PC-9 (cell line): ENCODE results near the gene DPYSL3. TPM values are rescaled to one million over a fixed set of nuclear protein-coding genes. Genes with fewer than 3 reads are reported as not detected.

Experiments
- BruUV-seq: library from RNA; stranded (reverse); fragments of 400-500 nt; replicated peaks from 2 replicates; lab custom pipeline; 2021; lab: Mats Ljungman, UMichigan
- CTCF ChIA-PET: fragments of 300-600 bp; sonication (Branson Sonifier 250); formaldehyde crosslinking; loops from one replicate; lab custom pipeline; 2022; ENCODE audit warnings: antibody characterized with exemption; lab: Charles Lee
- POLR2A ChIA-PET: fragments of 300-600 bp; sonication (Branson Sonifier 250); formaldehyde crosslinking; loops from one replicate; lab custom pipeline; 2022; ENCODE audit warnings: antibody characterized with exemption; ENCODE audit not compliant: unreplicated experiment; lab: Charles Lee
- DNase-seq, 2 experiments: peaks; one replicate each; pipeline versions ENCODE4 v3.0.0 to v3.0.0-alpha.2; 2015 to 2022; ENCODE audit warnings: mixed read lengths in 1 of 2
- H2AFZ ChIP-seq: fragments of 200-600 bp; sonication (generic); 2 replicates; pipeline ENCODE4 v1.8.1; 2017; ENCODE audit warnings: antibody characterized with exemption
- H3F3A ChIP-seq: fragments of 200-600 bp; sonication (generic); 2 replicates; pipeline ENCODE4 v1.8.1; 2017; ENCODE audit warnings: antibody characterized with exemption, mild to moderate bottlenecking, low read depth; ENCODE audit not compliant: insufficient read depth
- H3K27ac ChIP-seq: fragments of 200-600 bp; sonication (generic); 2 replicates; pipeline ENCODE4 v1.6.1; 2016; ENCODE audit warnings: mixed run types
- H3K27me3 ChIP-seq: fragments of 200-600 bp; sonication (generic); 2 replicates; pipeline ENCODE4 v1.6.1; 2016; ENCODE audit warnings: low read depth, mixed run types; ENCODE audit not compliant: insufficient read depth
- H3K36me3 ChIP-seq: fragments of 200-600 bp; sonication (generic); 2 replicates; pipeline ENCODE4 v1.6.1; 2016; ENCODE audit warnings: low read depth, mixed run types
- H3K4me1 ChIP-seq: fragments of 200-600 bp; sonication (generic); replicated peaks from 2 replicates; pipeline ENCODE4 v1.6.1; 2016; ENCODE audit warnings: mixed run types; ENCODE audit not compliant: insufficient read depth
- H3K4me2 ChIP-seq: fragments of 200-600 bp; sonication (generic); 2 replicates; pipeline ENCODE4 v1.6.1; 2017; ENCODE audit warnings: mixed run types
- H3K4me3 ChIP-seq: fragments of 200-600 bp; sonication (generic); 2 replicates; pipeline ENCODE4 v1.6.1; 2016; ENCODE audit warnings: mixed run types
- H3K79me2 ChIP-seq: fragments of 200-600 bp; sonication (generic); 2 replicates; pipeline ENCODE4 v1.6.1; 2017; ENCODE audit warnings: low read depth, mixed run types
- H3K9me2 ChIP-seq: fragments of 200-600 bp; sonication (generic); 2 replicates; pipeline ENCODE4 v1.8.1; 2017; ENCODE audit warnings: mild to moderate bottlenecking; ENCODE audit not compliant: insufficient read depth
- H3K9me3 ChIP-seq: fragments of 200-600 bp; sonication (generic); 2 replicates; pipeline ENCODE4 v1.8.1; 2016; ENCODE audit warnings: low read depth; ENCODE audit not compliant: insufficient read depth
- H4K20me1 ChIP-seq: fragments of 200-600 bp; sonication (generic); 2 replicates; pipeline ENCODE4 v1.8.1; 2017; ENCODE audit not compliant: insufficient read depth
- EZH2 ChIP-seq: fragments of 200-600 bp; sonication (generic); IDR thresholded peaks from 2 replicates; pipeline ENCODE4 v1.8.0; 2017; ENCODE audit warnings: antibody characterized with exemption, low read depth
- intact Hi-C: fragments of 100-400 bp; cut with micrococcal nuclease; formaldehyde crosslinking; loops from one replicate; pipeline ENCODE4 v1.10.0; 2022; ENCODE audit not compliant: unreplicated experiment
- total RNA-seq: library from RNA; stranded (reverse); gene quantifications from 2 replicates; pipeline ENCODE4 v1.2.3, GENCODE V29; 2021
- TF ChIP-seq, protein P1 (sequence below): fragments of 200-600 bp; sonication (generic); conservative IDR thresholded peaks from 2 replicates; pipeline ENCODE4 v1.6.1; 2017; ENCODE audit warnings: mixed run types, antibody characterized with exemption, mild to moderate bottlenecking, moderate library complexity

DPYSL3 gene
- total RNA-seq, 1 experiment from 2014 or later, result 1.3 TPM

DNA sequence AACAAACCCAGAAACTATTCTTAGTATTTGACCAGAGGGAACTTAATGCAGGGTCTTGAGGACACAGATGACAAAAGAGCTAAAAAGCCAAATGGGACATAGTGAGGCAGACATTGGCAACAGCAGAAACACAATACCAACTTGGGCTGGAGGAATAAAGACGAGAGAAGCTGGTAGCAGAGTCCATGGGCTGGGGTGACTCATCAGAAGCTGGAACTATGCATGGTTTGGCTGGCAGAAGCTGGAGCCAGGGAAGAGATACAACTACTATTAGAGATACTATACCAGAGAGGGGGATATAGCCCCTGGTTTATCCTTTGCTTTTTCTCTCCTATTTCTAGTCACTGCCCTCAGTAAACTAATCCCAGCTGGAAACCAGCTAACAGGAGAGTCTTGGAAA is 29.2 kb upstream of the DPYSL3 start:
- Histone ChIP-seq H3K4me1 (no peaks in the 10 kb centered on the region), H3K4me2 (no peak overlapping the region), H3K36me3 (no peaks in the 10 kb centered on the region), H3K9me2 (no peaks in the 10 kb centered on the region), H4K20me1 (no peaks in the 10 kb centered on the region), H3K79me2 (no peaks in the 10 kb centered on the region), H3K27me3 (no peaks in the 10 kb centered on the region), H2AFZ (no peak overlapping the region), H3F3A (no peaks in the 10 kb centered on the region), H3K4me3 (no peak overlapping the region), H3K9me3 (no peaks in the 10 kb centered on the region), H3K27ac (no peak overlapping the region)
- TF ChIP-seq, protein P1, sequence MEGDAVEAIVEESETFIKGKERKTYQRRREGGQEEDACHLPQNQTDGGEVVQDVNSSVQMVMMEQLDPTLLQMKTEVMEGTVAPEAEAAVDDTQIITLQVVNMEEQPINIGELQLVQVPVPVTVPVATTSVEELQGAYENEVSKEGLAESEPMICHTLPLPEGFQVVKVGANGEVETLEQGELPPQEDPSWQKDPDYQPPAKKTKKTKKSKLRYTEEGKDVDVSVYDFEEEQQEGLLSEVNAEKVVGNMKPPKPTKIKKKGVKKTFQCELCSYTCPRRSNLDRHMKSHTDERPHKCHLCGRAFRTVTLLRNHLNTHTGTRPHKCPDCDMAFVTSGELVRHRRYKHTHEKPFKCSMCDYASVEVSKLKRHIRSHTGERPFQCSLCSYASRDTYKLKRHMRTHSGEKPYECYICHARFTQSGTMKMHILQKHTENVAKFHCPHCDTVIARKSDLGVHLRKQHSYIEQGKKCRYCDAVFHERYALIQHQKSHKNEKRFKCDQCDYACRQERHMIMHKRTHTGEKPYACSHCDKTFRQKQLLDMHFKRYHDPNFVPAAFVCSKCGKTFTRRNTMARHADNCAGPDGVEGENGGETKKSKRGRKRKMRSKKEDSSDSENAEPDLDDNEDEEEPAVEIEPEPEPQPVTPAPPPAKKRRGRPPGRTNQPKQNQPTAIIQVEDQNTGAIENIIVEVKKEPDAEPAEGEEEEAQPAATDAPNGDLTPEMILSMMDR, result no peak
- no peak for TF ChIP-seq EZH2
- BruUV-seq, result no TSS peak
- intact Hi-C loops, result no loop called here
- DNase-seq, result no peak
- POLR2A ChIA-PET, result no interaction called here
- CTCF ChIA-PET, result no interaction called here

DNA sequence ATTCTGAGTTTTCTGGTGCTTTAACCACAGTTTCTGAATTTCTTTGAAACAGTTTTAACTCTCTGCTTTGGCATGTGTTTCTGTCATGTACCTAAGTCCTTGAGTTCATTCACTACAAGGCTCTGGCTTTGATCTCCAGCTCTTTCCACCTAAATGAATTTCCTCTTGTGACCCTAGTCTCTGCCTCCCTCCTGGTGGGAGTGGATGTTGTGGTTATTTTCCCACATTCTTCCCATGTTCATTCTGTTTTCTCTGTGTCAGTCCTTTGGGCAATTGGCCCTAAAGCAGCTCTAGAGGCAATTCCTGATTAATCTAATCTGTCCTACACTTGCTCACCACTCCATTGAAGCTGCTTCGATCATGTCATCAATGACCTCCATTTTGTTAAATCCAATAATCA is 28.4 kb upstream of the DPYSL3 start:
- Histone ChIP-seq H3K9me2 (no peaks in the 10 kb centered on the region), H2AFZ (no peak overlapping the region), H3K4me1 (no peaks in the 10 kb centered on the region), H3K27ac (no peak overlapping the region), H3K36me3 (no peaks in the 10 kb centered on the region), H3F3A (no peaks in the 10 kb centered on the region), H3K79me2 (no peaks in the 10 kb centered on the region), H3K9me3 (no peaks in the 10 kb centered on the region), H3K27me3 (no peaks in the 10 kb centered on the region), H4K20me1 (no peaks in the 10 kb centered on the region), H3K4me3 (no peak overlapping the region), H3K4me2 (no peak overlapping the region)
- CTCF ChIA-PET, result no interaction called here
- TF ChIP-seq, protein P1, result no peak
- TF ChIP-seq EZH2, result no peak
- POLR2A ChIA-PET, result no interaction called here
- intact Hi-C loops, result no loop called here
- BruUV-seq, result no TSS peak
- no peak for DNase-seq

DNA sequence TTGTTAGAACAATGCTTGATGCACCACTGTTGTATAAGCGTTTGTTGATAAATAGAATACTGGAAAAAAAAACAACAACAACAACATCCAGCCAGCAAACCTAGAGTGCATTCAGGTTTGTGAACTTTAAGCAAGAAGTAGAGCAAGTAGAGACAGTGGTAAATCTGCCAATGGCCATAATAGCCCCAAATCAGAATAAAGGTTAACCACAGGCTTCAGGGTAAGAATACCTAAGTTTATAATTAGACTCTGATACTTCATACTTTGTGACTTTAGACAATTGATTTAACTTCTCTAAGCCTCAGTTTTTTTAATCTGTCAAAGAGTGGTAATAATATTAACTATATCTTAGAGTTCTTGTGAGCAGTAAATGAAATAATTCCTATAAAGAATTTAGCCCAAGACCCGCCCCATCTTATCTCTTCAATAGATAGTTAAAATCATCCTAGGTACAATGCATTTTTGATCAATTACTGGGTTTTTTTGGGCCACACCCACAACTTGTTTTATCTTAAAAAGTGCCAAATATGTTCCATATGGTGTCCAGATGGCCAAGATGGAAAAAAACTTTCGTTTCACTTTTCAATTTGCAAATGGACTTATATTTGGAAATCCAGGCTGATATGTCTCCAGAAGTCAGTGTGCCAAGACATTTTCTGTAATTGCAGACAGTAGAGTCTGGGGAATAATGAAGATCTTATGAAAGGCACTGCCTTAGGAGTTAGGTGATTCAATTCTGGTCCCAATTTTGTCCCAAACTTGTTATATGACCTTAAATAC is 24.5 kb upstream of the DPYSL3 start:
- DNase-seq, result no peak
- Histone ChIP-seq H3K27me3 (no peaks in the 10 kb centered on the region), H4K20me1 (no peaks in the 10 kb centered on the region), H3K4me3 (no peak overlapping the region), H2AFZ (no peak overlapping the region), H3F3A (no peaks in the 10 kb centered on the region), H3K9me3 (no peaks in the 10 kb centered on the region), H3K27ac (no peak overlapping the region), H3K9me2 (no peaks in the 10 kb centered on the region), H3K79me2 (no peaks in the 10 kb centered on the region), H3K36me3 (no peaks in the 10 kb centered on the region), H3K4me1 (no peaks in the 10 kb centered on the region), H3K4me2 (no peak overlapping the region)
- BruUV-seq, result no TSS peak
- intact Hi-C loops, result no loop called here
- ChIA-PET POLR2A (no interaction called here), CTCF (no interaction called here)
- TF ChIP-seq, protein P1, result no peak
- no peak for TF ChIP-seq EZH2
